Parathyroid adenoma (tissue), 2 donors: Measurements from ENCODE around the gene CCDC178.

ENCODE experiments used
- H2AFZ ChIP-seq: fragments of 300-600 bp; sonication (generic); one replicate; pipeline ENCODE4 v1.7.0; 2017; ENCODE audit warnings: antibody characterized with exemption, mild to moderate bottlenecking
- H3K27ac ChIP-seq: fragments of 300-600 bp; sonication (generic); one replicate; pipeline ENCODE4 v1.7.0; 2017
- H3K27me3 ChIP-seq: fragments of 300-600 bp; sonication (generic); one replicate; pipeline ENCODE4 v1.7.0; 2017; ENCODE audit warnings: low read length; ENCODE audit not compliant: control insufficient read depth, insufficient read depth
- H3K36me3 ChIP-seq: fragments of 300-600 bp; sonication (generic); one replicate; pipeline ENCODE4 v1.7.0; 2017; ENCODE audit warnings: low read length; ENCODE audit not compliant: control insufficient read depth, insufficient read depth
- H3K4me1 ChIP-seq: fragments of 300-600 bp; sonication (generic); one replicate; pipeline ENCODE4 v1.7.0; 2017; ENCODE audit warnings: control low read depth
- H3K4me2 ChIP-seq: fragments of 300-600 bp; sonication (generic); one replicate; pipeline ENCODE4 v1.7.0; 2017; ENCODE audit warnings: low read length
- H3K4me3 ChIP-seq: fragments of 300-600 bp; sonication (generic); one replicate; pipeline ENCODE4 v1.7.0; 2017; ENCODE audit warnings: low read depth, low read length
- H3K79me2 ChIP-seq: fragments of 300-600 bp; sonication (generic); one replicate; pipeline ENCODE4 v1.7.0; 2017; ENCODE audit warnings: control low read depth
- H3K9ac ChIP-seq: fragments of 300-600 bp; sonication (generic); one replicate; pipeline ENCODE4 v1.7.0; 2017; ENCODE audit warnings: mild to moderate bottlenecking
- H3K9me3 ChIP-seq: fragments of 300-600 bp; sonication (generic); one replicate; pipeline ENCODE4 v1.7.0; 2017; ENCODE audit warnings: low read length; ENCODE audit not compliant: control insufficient read depth
- TF ChIP-seq, protein P1 (sequence below): fragments of 300-600 bp; sonication (generic); IDR thresholded peaks from one replicate; pipeline ENCODE4 v1.7.0; 2017; ENCODE audit warnings: antibody characterized with exemption, mild to moderate bottlenecking
- donor health status: primary hyperparathyroidism.

Gene CCDC178

DNA sequence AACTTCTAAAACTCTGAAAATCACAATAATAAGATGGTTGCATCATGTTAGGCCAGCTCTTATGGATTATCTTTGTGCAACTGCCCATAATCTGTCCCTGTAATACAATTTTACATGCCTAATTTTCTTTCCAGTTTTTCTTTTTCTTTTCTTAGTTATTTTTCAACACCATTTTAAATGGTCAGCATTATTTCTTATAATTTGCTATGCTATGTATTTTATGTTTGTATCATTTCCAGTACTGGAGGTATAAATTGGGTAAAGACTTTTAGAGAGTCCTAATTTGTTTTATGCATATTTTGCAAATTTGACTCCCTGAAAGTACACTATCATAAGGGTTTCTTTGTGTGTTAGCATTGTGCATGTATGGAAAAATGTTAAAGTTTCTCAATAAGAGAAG lies 333.0 kb downstream of the CCDC178 start:
- H3K27me3 ChIP-seq: no peaks in the 10 kb centered on the region
- H3K9ac ChIP-seq: no peak overlapping the region
- no peaks in the 10 kb centered on the region for H3K79me2 ChIP-seq
- H2AFZ ChIP-seq: no peak overlapping the region
- no peak overlapping the region for H3K4me2 ChIP-seq
- no peak overlapping the region for H3K4me3 ChIP-seq
- TF ChIP-seq, protein P1, sequence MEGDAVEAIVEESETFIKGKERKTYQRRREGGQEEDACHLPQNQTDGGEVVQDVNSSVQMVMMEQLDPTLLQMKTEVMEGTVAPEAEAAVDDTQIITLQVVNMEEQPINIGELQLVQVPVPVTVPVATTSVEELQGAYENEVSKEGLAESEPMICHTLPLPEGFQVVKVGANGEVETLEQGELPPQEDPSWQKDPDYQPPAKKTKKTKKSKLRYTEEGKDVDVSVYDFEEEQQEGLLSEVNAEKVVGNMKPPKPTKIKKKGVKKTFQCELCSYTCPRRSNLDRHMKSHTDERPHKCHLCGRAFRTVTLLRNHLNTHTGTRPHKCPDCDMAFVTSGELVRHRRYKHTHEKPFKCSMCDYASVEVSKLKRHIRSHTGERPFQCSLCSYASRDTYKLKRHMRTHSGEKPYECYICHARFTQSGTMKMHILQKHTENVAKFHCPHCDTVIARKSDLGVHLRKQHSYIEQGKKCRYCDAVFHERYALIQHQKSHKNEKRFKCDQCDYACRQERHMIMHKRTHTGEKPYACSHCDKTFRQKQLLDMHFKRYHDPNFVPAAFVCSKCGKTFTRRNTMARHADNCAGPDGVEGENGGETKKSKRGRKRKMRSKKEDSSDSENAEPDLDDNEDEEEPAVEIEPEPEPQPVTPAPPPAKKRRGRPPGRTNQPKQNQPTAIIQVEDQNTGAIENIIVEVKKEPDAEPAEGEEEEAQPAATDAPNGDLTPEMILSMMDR: no peak
- H3K27ac ChIP-seq: no peak overlapping the region
- no peaks in the 10 kb centered on the region for H3K9me3 ChIP-seq
- H3K36me3 ChIP-seq: no peaks in the 10 kb centered on the region
- H3K4me1 ChIP-seq: no peaks in the 10 kb centered on the region

DNA sequence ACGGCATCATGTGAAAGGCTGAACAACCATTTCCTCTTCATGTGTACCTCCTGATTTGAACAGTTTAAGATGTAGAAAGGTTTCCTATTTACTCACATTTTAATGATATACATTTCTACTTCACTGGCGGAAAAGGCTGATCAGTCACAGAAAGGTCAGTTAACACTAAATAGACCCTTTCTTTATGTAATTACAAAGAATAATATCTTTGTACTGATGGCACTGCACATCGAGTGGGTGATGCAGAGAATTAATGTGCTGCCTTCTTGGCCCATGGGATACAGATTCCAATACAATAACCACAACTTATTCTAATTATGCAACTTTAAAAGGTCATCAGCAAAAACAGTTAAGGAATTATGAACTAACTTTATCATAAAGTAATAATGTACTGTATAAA lies 339.2 kb downstream of the CCDC178 start:
- no peaks in the 10 kb centered on the region for H3K27me3 ChIP-seq
- H3K4me3 ChIP-seq: no peak overlapping the region
- no peak overlapping the region for H3K9ac ChIP-seq
- H3K79me2 ChIP-seq: no peaks in the 10 kb centered on the region
- H2AFZ ChIP-seq: no peak overlapping the region
- TF ChIP-seq, protein P1: no peak
- no peak overlapping the region for H3K4me2 ChIP-seq
- no peaks in the 10 kb centered on the region for H3K36me3 ChIP-seq
- H3K9me3 ChIP-seq: no peaks in the 10 kb centered on the region
- no peak overlapping the region for H3K27ac ChIP-seq
- H3K4me1 ChIP-seq: no peaks in the 10 kb centered on the region

DNA sequence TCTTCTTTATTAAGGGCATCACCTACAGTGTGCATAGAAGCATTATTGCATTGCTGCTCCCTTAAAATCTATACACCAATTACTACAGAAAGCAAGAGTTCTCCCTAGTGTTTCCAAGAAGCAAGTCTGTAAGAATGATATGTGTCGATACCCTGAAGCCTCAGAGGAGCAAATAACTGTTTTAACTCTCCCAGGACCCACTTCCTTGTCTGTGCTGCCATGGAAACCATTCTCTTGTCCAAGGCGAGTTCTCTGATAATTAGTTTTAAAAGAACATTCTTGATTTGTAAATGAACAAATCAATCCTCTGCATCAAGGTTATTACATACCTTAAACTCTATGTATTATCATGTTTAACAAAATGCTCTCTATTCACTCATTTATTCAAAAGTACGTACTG lies 340.9 kb downstream of the CCDC178 start:
- Histone ChIP-seq H3K4me3 (no peak overlapping the region), H3K4me1 (no peaks in the 10 kb centered on the region), H3K9me3 (no peaks in the 10 kb centered on the region), H2AFZ (no peak overlapping the region), H3K27ac (no peak overlapping the region), H3K9ac (no peak overlapping the region), H3K4me2 (no peak overlapping the region), H3K79me2 (no peaks in the 10 kb centered on the region), H3K27me3 (no peaks in the 10 kb centered on the region), H3K36me3 (no peaks in the 10 kb centered on the region)
- TF ChIP-seq, protein P1: no peak

DNA sequence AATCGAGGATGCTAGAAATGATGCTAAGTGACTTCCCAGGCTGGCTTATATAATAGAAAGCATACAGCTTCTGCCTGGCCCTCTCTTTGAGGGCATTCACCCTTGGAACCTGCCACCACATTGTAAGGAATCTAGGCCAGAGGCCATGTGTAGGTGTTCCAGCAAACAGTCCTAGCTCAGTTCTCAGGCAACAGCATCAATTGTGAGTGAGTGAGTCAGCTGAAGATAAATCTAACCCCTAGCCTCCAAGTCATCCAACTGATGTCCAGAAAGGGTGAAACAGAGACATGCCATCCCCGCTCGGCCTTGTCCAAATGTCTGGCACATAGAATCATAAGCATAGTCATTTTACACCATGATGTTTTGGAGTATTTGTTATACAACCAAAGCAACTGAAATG lies 343.4 kb downstream of the CCDC178 start:
- H3K9me3 ChIP-seq: no peaks in the 10 kb centered on the region
- H3K4me3 ChIP-seq: no peak overlapping the region
- no peak overlapping the region for H2AFZ ChIP-seq
- no peaks in the 10 kb centered on the region for H3K36me3 ChIP-seq
- no peak overlapping the region for H3K4me2 ChIP-seq
- TF ChIP-seq, protein P1: no peak
- no peak overlapping the region for H3K27ac ChIP-seq
- no peak overlapping the region for H3K9ac ChIP-seq
- no peaks in the 10 kb centered on the region for H3K4me1 ChIP-seq
- no peaks in the 10 kb centered on the region for H3K27me3 ChIP-seq
- H3K79me2 ChIP-seq: no peaks in the 10 kb centered on the region

DNA sequence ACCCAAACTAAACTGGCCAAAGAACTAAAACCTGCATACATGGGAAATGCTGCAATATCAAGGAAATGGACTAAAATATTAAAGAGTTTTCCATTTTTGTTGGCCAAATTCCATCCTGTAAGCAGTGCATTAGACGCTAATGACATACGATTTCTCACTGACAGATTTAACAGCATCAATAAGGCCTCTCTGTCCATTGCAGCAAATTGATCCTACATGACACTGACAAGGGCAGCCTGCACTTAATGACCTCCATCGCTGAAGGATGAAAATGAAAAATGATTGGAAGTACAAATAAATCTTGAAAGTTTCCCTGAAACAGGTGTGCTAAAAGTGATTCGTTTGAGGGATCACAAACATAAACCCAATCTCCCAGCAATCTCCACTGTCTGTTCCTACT lies 350.1 kb downstream of the CCDC178 start:
- no peaks in the 10 kb centered on the region for H3K4me1 ChIP-seq
- H3K27ac ChIP-seq: no peak overlapping the region
- H3K36me3 ChIP-seq: no peaks in the 10 kb centered on the region
- no peak overlapping the region for H3K4me3 ChIP-seq
- H2AFZ ChIP-seq: no peak overlapping the region
- no peak overlapping the region for H3K9ac ChIP-seq
- H3K27me3 ChIP-seq: no peaks in the 10 kb centered on the region
- no peaks in the 10 kb centered on the region for H3K79me2 ChIP-seq
- TF ChIP-seq, protein P1: no peak
- H3K4me2 ChIP-seq: no peak overlapping the region
- H3K9me3 ChIP-seq: no peaks in the 10 kb centered on the region
